ENCODE measurements around the gene MYH9. TPM values are rescaled to one million over a fixed set of nuclear protein-coding genes. Genes with fewer than 3 reads are reported as not detected.

MYH9 gene
- total RNA-seq, 1 experiment from 2014 or later: 653 TPM

DNA sequence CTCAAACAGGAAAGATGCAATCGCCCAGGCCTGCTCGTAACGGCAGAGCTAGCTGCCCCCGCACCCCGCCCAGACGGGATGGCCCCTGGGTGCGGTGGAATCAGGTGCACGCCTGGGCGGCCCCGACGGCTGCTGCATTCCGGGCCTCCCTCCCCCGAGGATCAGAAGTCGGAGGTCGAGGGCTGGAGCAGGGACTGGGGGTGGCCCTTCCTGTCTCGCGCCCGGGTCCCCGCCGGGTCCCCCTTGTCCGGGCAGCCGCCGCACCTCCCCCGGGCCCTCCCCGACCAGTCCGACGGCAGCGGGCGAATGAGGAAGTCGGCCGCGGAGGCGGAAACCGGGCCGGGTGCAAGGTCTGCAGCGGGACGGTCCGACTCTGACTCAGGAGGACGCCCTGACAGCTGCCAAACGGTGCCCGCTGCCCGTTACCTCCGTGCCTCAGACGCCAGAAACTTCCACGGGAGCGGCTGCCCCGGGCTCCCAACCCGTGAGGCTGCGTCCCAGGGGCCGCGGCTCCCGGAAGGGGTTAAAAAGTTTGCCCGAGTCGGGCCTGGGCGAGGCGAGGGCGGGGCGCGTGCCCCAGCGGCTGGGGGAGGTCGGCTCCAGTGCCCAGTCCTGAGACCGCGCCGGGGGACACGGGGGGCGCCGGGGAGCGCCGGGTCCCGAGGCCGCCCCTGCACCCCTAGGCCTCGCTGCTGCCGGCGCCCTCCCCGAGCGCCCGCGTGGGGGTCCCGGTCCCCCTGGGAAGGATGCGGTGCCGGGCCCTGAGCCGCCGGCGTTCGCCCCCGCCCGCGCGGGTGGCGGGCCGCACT, 663 bp downstream of the MYH9 start:
- ChIA-PET CTCF (interaction anchor here (0.6 to 1.4 kb wide), 8 partner anchors 10 to 103 kb away, joined by 3 to 6 read pairs (median 4); no protein-coding TSS in a partner anchor), POLR2A (interaction anchor here (0.7 to 6.8 kb wide), 36 partner anchors 10 to 1354 kb away, joined by 3 to 120 read pairs (median 5); partner anchors contain the start of genes EIF3D, FOXRED2 and TXN2)
- BruUV-seq (replicated peaks): no TSS peak
- TF ChIP-seq, protein P1, sequence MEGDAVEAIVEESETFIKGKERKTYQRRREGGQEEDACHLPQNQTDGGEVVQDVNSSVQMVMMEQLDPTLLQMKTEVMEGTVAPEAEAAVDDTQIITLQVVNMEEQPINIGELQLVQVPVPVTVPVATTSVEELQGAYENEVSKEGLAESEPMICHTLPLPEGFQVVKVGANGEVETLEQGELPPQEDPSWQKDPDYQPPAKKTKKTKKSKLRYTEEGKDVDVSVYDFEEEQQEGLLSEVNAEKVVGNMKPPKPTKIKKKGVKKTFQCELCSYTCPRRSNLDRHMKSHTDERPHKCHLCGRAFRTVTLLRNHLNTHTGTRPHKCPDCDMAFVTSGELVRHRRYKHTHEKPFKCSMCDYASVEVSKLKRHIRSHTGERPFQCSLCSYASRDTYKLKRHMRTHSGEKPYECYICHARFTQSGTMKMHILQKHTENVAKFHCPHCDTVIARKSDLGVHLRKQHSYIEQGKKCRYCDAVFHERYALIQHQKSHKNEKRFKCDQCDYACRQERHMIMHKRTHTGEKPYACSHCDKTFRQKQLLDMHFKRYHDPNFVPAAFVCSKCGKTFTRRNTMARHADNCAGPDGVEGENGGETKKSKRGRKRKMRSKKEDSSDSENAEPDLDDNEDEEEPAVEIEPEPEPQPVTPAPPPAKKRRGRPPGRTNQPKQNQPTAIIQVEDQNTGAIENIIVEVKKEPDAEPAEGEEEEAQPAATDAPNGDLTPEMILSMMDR (IDR thresholded peaks at IDR 0.05; ENCODE audit: unreplicated experiment): no peak
- H3K4me3 Mint-ChIP-seq (ENCODE audit: unreplicated experiment): peak overlapping the region; percentile 91
- DNase-seq (ENCODE audit: unreplicated experiment): peak; percentile 45
- peaks cover 29% of the 10 kb centered on the region for H3K4me1 Mint-ChIP-seq (ENCODE audit: insufficient read depth, unreplicated experiment)
- H3K27ac Mint-ChIP-seq (ENCODE audit: low read depth, unreplicated experiment): peak overlapping the region; percentile 94
- intact Hi-C loops (cut with micrococcal nuclease): loop anchor here (1.0 to 5.0 kb wide), 6 partner anchors 16 to 86 kb away; no protein-coding TSS in a partner anchor
- no peaks in the 10 kb centered on the region for H3K27me3 Mint-ChIP-seq (ENCODE audit: insufficient read depth, unreplicated experiment)
- H3K9me3 Mint-ChIP-seq (ENCODE audit: unreplicated experiment): no peaks in the 10 kb centered on the region
- H3K36me3 Mint-ChIP-seq (ENCODE audit: insufficient read depth, unreplicated experiment): peaks cover 39% of the 10 kb centered on the region

DNA sequence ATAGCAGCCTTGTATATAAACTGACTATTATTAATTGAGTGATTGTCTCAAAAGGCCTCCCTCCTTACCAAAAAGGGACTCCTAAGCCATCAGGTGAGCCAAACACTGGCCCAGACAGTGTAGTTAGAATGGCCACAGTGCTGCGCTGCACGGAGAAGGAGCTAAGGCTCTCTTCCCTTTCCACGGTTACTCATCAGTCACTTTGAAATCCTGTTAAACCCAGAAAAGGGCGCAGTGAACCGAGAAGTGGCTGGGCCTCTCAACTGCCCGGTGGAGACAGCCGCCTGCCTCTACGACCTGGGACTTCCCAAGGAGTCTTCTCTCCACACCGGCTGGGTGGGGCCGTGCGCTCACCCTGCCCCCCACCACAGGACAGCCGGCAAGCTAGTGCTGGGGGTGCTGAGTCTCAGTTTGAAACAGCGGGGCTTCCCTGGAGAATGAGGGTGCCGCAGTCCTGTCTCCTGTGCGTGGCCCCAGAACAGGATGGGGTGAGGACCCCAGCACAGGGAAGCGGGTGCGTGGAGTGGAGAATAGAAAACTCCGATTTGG, 1.3 kb downstream of the MYH9 start:
- no peak for DNase-seq (ENCODE audit: unreplicated experiment)
- Mint-ChIP-seq H3K27me3 (ENCODE audit: insufficient read depth, unreplicated experiment) (no peaks in the 10 kb centered on the region), H3K4me3 (ENCODE audit: unreplicated experiment) (peak overlapping the region; percentile 91), H3K9me3 (ENCODE audit: unreplicated experiment) (no peaks in the 10 kb centered on the region), H3K27ac (ENCODE audit: low read depth, unreplicated experiment) (peak overlapping the region; percentile 94), H3K4me1 (ENCODE audit: insufficient read depth, unreplicated experiment) (peaks cover 29% of the 10 kb centered on the region), H3K36me3 (ENCODE audit: insufficient read depth, unreplicated experiment) (peaks cover 46% of the 10 kb centered on the region)
- ChIA-PET CTCF (interaction anchor here (0.6 to 1.8 kb wide), 6 partner anchors 9 to 85 kb away, joined by 3 to 5 read pairs (median 4); no protein-coding TSS in a partner anchor), POLR2A (interaction anchor here (0.7 to 6.8 kb wide), 19 partner anchors 10 to 121 kb away, joined by 3 to 120 read pairs (median 4); partner anchors contain the start of genes FOXRED2 and TXN2)
- TF ChIP-seq, protein P1 (IDR thresholded peaks at IDR 0.05; ENCODE audit: unreplicated experiment): no peak
- intact Hi-C loops (cut with micrococcal nuclease): loop anchor here (1.0 to 5.0 kb wide), 6 partner anchors 16 to 85 kb away; no protein-coding TSS in a partner anchor
- TSS peak; percentile 17 for BruUV-seq (replicated peaks)

DNA sequence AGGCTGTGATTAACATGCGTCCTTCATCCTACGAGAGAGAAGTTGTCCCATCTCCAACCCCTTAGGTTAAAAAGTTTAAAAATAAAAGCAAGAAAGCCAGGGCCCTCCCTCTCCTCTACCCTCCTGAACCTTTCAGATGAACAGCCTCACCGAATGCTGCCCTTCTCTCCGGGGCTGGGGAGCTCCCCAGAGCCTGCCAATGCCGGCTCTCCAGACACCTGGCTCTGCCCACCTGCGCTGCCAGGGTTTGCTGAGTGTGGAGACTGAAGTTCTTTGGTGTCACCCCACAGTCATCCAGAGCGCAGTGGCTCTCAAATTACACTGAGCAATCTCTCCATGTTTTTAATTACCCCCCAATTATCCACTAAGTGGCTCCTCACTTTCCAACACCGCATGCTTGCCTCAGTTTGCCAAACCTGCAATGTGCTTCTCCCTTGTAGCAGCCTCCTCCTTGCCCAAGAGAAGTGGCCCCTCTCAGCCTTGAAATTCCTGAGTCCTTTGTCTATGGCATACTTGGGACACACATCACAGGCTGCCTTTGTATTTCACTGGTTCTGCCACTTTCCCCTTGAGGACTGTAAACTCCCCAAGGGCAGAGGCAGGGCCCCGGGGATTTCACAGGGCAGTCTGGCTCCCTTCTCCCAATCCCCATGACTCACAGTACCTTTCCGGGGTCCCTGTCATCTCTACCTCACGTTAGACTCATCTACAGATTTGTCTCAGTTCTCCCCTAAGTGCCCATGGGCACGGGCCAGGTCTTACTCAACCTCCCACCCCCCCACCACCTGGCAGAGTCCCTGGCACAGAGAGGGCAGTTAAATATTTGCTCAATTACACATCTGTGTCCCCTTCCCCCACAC, 2.0 kb downstream of the MYH9 start:
- TF ChIP-seq, protein P1 (IDR thresholded peaks at IDR 0.05; ENCODE audit: unreplicated experiment): no peak

More for the DNA sequence above, 2.0 kb downstream of the MYH9 start:
- intact Hi-C loops (cut with micrococcal nuclease): loop anchor here (1.0 to 5.0 kb wide), 6 partner anchors 15 to 84 kb away; no protein-coding TSS in a partner anchor
- POLR2A ChIA-PET: interaction anchor here (0.5 to 6.8 kb wide), 22 partner anchors 9 to 121 kb away, joined by 3 to 120 read pairs (median 4); partner anchors contain the start of gene FOXRED2
- BruUV-seq (replicated peaks): TSS peak; percentile 33
- CTCF ChIA-PET: interaction anchor here (0.6 to 2.8 kb wide), 13 partner anchors 8 to 1176 kb away, joined by 3 to 14 read pairs (median 5); no protein-coding TSS in a partner anchor
- Mint-ChIP-seq H3K27ac (ENCODE audit: low read depth, unreplicated experiment) (peak overlapping the region; percentile 94), H3K4me1 (ENCODE audit: insufficient read depth, unreplicated experiment) (peaks cover 29% of the 10 kb centered on the region), H3K9me3 (ENCODE audit: unreplicated experiment) (no peaks in the 10 kb centered on the region), H3K36me3 (ENCODE audit: insufficient read depth, unreplicated experiment) (peaks cover 46% of the 10 kb centered on the region), H3K4me3 (ENCODE audit: unreplicated experiment) (peak overlapping the region; percentile 91), H3K27me3 (ENCODE audit: insufficient read depth, unreplicated experiment) (no peaks in the 10 kb centered on the region)
- peak; percentile 95 for DNase-seq (ENCODE audit: unreplicated experiment)

Measured in MCF 10A (cell line).